HG02885 (cell line): Measurements from ENCODE around the gene ETV7.

ENCODE experiments used
- ATAC-seq: cut with Tn5 transposase; IDR thresholded peaks from one replicate; pipeline ENCODE4 v1.9.1; 2021; ENCODE audit warnings: mild to moderate bottlenecking; ENCODE audit not compliant: unreplicated experiment, poor library complexity

ETV7 gene

GRCh38 chr6:36386495-36387439 lies 702 bp downstream of the ETV7 start:
- no peak for ATAC-seq

DNA sequence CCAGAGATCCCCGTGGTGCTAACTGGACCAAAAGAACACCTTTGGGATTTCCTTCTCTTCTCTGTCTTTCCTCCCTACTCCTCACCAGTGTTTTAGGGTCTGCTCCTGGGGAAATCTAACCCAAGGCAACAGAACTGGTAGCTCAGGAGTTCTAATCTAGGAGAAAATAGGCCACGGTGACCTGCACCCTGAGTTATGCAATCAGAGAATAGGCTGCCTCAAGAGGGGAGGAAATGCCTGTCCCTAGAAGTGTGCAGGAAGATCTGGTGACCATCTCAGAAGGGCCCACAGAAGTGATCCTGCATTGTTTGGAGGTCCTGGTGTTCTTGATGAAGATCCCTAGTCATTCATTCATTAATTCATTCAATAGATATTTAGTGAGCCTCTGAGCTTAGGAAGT lies 3.4 kb downstream of the ETV7 start:
- no peak for ATAC-seq

- no peak for ATAC-seq
Observed at GRCh38 chr6:36383606-36384005, 3.9 kb downstream of the ETV7 start.

- ATAC-seq: no peak
Observed at GRCh38 chr6:36382976-36383375, 4.5 kb downstream of the ETV7 start.

- no peak for ATAC-seq
Observed at GRCh38 chr6:36381502-36382389, 5.7 kb downstream of the ETV7 start.

GRCh38 chr6:36380166-36380565 lies 7.3 kb downstream of the ETV7 start:
- no peak for ATAC-seq

DNA sequence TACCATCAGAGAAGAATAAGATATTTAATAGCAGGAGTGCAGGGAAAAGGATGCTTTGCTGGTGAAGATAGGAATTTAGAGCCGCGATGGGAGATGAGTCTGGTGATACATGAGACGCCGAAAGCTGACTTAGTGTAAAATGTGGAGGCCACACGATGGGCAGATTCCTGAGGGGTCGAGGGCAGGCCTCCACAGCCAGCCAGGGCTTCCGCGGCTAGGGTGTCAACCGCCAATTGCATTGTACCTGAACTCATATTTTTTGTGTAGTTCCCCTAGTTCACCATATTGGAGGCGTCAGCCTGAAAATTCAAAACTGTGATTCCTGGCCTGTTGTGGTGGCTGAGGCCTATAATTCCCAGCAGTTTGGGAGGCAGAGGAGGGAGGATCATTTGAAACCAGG lies 8.5 kb downstream of the ETV7 start:
- ATAC-seq: no peak

DNA sequence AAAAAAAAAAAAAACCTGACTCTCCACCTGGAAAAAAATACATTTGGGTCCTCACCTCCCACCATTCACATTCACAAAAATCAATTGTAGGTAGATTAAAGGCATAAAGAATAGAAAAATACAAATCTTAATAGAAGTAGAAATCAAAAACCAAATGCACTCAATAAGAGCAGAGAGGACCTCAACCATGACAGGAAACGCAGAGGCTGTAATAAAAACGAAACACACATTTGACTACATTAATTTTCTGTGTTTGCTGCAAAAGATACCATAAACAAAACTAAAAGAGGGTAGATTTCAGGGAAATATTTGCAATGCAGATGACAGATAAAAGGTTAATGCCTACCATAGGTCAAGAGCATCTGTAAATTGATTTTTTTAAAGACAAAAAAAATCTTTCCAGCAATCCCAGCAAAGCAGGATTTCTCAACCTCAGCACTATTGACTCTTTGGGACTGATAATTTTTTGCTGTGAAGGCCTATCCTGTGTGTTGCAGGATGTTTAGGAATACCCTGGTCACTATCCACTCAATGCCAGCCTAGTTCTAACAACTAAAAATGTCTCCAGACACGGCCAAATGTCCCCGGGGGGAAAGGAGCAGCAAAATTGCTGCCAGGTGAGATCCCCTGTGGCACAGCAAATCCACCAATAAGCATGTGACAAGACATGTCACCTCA lies 9.1 kb downstream of the ETV7 start:
- ATAC-seq: no peak

GRCh38 chr6:36377594-36377993 lies 9.9 kb downstream of the ETV7 start:
- ATAC-seq: no peak

DNA sequence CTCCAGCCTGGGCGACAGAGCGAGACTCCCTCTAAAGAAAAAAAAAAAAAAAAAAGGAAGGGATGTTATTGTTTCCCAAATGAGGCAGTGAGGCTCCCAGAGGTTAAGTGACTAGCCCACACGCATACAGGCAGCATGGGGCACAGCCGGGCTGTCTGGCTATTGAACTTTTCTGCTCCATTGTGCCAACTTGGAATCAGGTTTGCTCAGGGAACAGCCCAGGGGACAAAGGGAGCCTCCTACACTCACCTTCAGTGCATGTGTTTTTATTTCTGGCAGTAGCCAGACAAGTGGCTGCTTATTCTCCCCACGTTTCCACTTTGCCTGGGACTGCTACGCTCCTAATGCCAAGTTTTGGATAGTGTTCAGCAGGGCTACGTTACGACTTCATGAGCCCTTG lies 10.7 kb downstream of the ETV7 start:
- ATAC-seq: no peak

DNA sequence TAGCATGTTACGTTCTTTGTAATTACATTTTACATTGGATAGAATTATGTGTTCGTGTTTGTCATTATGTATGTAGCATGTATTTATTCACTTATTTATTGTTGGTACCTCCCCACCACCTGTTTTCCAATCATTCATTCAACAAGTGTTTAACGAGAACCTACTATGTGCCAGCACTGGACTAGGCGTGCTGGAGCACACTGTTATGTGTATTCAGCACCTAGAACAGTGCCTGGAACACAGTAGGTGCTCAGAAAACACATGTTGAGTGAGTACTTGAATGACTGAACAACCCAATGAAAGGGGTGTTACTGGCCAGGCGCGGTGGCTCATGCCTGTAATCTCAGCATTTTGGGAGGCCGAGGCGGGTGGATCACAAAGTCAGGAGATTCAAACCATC lies 11.3 kb downstream of the ETV7 start:
- no peak for ATAC-seq

GRCh38 chr6:36375644-36376155 lies 11.8 kb downstream of the ETV7 start:
- ATAC-seq: no peak

DNA sequence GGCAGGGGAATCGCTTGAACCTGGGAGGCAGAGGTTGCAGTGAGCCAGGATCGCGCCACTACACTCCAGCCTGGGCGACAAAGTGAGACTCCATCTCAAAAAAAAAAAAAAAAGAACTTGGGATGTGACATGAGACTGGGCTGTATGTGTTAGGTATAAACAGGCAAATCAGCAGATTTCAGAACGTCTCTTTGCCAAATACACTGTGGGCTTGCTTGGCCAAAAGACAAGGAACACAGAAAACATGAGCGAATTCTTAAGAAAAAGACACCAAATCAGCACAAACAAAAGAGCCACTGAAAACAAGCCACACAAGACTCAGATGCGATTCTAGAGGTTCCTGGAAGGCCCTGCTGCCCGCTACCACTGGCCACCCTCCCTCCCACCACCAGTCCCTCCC lies 12.5 kb downstream of the ETV7 start:
- ATAC-seq: no peak

- no peak for ATAC-seq
Observed at GRCh38 chr6:36374194-36374593, 13.3 kb downstream of the ETV7 start.

DNA sequence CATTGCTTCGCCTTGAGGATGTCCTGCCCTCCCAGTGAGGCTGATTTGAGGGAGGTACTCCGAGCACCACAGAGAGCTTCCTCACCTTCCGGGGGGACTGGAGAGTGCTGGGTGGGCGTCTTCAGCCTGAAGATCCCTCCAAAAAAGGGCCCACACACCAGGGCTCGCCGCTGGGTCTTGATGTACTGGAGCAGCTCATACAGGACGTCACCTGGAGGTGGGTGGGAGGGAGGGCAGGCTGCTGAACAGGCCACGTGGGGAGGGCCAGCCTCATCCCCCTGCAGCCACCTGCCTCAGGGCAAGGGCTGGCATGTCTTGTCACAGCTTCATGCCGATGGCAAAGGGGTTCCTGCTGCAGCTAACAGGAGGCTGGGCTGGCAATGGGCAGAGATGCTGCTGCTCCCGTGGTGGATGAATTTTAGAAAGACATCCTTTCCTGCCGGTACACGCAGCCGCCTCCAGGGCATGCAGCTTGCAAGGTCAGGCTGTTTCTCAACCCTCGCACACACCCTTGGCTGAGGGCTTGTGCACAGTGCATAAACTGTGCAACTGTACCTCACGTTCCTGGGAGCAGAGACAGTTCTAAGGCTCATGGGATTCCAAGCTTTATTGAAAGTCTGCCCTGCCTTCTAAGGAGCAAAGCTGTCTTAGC lies 14.0 kb downstream of the ETV7 start:
- no peak for ATAC-seq

DNA sequence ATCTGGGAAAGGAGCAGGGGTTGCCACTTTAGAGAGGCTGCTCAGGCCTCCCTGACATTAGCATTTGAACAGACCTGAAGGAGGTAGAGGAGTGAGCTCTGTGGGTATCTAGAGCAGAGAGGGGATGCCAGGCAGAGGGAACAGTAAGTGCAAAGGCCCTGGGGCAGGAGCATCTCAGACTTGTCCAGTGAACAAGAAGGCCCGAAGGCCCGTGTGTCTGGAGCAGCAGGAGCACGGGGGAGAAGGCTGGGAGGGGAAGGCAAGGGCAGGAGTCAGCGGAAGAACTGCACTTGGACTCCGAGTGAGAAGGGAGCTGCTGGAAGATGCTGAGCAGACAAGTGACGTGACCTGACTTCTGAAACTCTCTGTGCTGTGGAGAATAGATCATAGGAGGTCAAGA lies 15.4 kb downstream of the ETV7 start:
- ATAC-seq: no peak

DNA sequence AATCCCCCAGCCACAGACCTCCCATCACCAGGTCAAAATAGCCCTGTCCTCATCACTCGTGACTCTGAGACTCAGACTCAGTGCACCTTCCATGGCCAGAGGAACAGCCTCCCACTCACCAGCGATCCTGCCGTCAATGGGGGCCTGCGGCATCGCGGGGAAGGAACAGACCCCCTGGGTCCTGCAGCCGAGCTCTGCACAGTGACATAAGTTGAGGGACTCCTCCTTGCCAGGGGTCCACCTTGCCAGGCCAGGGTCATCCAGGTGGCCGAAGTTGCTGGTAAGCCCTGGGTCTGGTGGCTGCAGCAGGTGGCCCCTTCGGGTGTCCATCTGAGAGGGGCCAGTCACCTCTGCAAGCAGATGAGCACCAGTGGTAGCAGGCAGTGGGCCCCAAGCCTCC lies 16.3 kb downstream of the ETV7 start:
- ATAC-seq: no peak

DNA sequence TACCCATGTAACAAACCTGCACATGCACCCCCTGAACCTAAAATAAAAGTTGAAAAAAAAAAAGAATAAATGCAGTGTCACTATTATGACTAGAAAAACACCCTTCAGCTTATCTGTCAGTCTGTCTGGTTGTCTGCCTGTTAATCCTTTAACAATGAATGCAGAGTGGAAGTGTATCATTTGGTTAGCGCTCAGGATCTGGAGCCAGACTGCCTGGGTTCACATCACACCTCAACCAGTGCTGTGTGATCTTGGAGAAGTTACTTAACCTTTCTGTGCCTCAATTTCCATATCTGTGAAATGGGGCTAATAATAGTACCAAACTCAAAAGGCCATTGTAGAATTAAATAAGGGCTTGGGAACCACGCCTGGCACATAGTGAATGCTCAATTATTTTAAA lies 16.8 kb downstream of the ETV7 start:
- no peak for ATAC-seq

DNA sequence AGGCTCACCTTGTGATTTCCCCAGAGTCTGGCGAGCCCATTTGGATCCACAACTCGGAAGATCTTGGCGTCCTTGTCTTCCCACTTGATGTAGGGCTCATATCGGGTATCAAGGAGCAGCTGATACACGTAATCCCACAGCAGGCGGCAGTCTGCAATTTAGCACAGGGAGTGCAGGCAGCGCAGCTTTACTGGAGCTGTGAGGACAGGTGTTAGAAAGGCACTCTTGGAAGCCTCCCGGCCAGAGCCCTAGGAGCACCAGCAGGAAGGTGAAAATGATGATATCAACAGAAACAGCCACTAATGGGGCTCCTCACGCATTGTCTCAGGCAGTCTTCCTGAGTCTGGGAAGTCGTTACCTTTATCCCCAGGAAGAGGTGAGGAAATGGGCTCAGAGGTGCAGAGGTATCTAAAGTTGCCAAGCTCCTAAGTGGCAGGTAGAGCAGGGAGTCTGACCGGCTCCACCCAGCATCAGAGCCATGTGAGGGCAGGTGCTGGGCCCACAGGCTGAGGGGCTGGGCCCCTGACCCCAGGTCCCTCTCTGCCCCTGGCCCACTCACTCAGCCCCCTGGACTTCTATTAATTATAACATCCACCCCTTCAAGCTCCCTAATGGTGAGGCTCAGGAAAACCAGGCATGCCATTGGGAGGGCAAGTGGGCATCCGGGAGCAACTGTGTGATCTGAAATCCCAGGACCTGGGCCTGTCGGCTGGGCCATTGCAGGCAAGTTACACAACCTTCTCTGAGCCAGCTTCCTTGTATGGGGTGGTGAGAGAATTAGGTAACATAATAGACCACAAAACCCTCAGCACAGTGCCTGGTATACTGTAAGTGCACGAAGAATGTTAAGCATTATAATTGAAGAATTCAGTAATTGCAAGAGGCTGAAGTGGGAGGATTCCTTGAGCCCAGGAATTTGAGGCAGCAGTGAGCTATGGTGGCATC lies 18.3 kb downstream of the ETV7 start:
- no peak for ATAC-seq
